H1 (cell line): Measurements from ENCODE around the gene SPEM3. TPM values are rescaled to one million over a fixed set of nuclear protein-coding genes. Genes with fewer than 3 reads are reported as not detected.

Source experiments
- BCL11A ChIP-seq, 2 experiments: IDR thresholded peaks; one replicate each; pipeline ENCODE4 v1.6.1; 2011; ENCODE audit warnings: low read depth in 2 of 2, low read length in 2 of 2, mild to moderate bottlenecking in 2 of 2
- CBX5 ChIP-seq: fragments of 300-800, 300-1000 bp; sonication (generic); IDR thresholded peaks from 2 replicates; pipeline ENCODE4 v1.7.1; 2016; ENCODE audit warnings: antibody characterized with exemption, low read length, low read depth
- CBX8 ChIP-seq: fragments of 300-800, 300-1000 bp; sonication (generic); IDR thresholded peaks from 2 replicates; pipeline ENCODE4 v1.7.1; 2016; ENCODE audit warnings: low read depth, low read length, borderline replicate concordance
- CEBPB ChIP-seq: IDR thresholded peaks from 2 replicates; pipeline ENCODE4 v1.6.1; 2012; ENCODE audit warnings: low read depth, low read length
- CHD1 ChIP-seq: IDR thresholded peaks from 2 replicates; pipeline ENCODE4 v1.6.1; 2012; ENCODE audit warnings: low read depth, low read length, improper control_type of control experiment
- CHD2 ChIP-seq: IDR thresholded peaks from 2 replicates; pipeline ENCODE4 v1.6.1; 2012; ENCODE audit warnings: low read length, improper control_type of control experiment
- CTBP2 ChIP-seq: IDR thresholded peaks from 2 replicates; pipeline ENCODE4 v1.7.0; 2011; ENCODE audit warnings: borderline replicate concordance, mild to moderate bottlenecking, moderate library complexity, mixed read lengths, low read length; ENCODE audit not compliant: insufficient read depth, insufficient read length
- EGR1 ChIP-seq: IDR thresholded peaks from 2 replicates; pipeline ENCODE4 v1.6.1; 2011; ENCODE audit warnings: low read depth, low read length, borderline replicate concordance
- FOSL1 ChIP-seq: IDR thresholded peaks from 2 replicates; pipeline ENCODE4 v1.6.1; 2011; ENCODE audit warnings: mild to moderate bottlenecking, low read depth, low read length, moderate library complexity; ENCODE audit not compliant: insufficient read depth
- GABPA ChIP-seq: IDR thresholded peaks from 2 replicates; pipeline ENCODE4 v1.6.1; 2011; ENCODE audit warnings: mild to moderate bottlenecking, low read length, moderate library complexity, borderline replicate concordance; ENCODE audit not compliant: insufficient read depth
- JUN ChIP-seq: IDR thresholded peaks from 2 replicates; pipeline ENCODE4 v1.6.1; 2011; ENCODE audit warnings: low read depth, mild to moderate bottlenecking, improper control_type of control experiment, low read length
- KDM1A ChIP-seq: fragments of 200-600, 300-600 bp; sonication (generic); IDR thresholded peaks from 2 replicates; pipeline ENCODE4 v1.7.1; 2016; ENCODE audit warnings: mild to moderate bottlenecking, low read length, borderline replicate concordance
- MAFK ChIP-seq: IDR thresholded peaks from 2 replicates; pipeline ENCODE4 v1.6.1; 2012; ENCODE audit warnings: low read depth, mild to moderate bottlenecking, improper control_type of control experiment, low read length
- PHF8 ChIP-seq: fragments of 200-600 bp; sonication (generic); conservative IDR thresholded peaks from 2 replicates; pipeline ENCODE4 v1.7.1; 2012; ENCODE audit warnings: low read depth, mild to moderate bottlenecking, inconsistent platforms, low read length, moderate library complexity
- POLR2AphosphoS5 ChIP-seq: IDR thresholded peaks from 2 replicates; pipeline ENCODE4 v1.6.1; 2011; ENCODE audit warnings: low read depth, low read length
- RBBP5 ChIP-seq: IDR thresholded peaks from 2 replicates; pipeline ENCODE4 v1.7.1; 2012; ENCODE audit warnings: low read depth, mild to moderate bottlenecking, inconsistent platforms, low read length, moderate library complexity, borderline replicate concordance
- RFX5 ChIP-seq: IDR thresholded peaks from 2 replicates; pipeline ENCODE4 v1.6.1; 2011; ENCODE audit warnings: low read depth, low read length, improper control_type of control experiment, borderline replicate concordance
- RXRA ChIP-seq: IDR thresholded peaks from 2 replicates; pipeline ENCODE4 v1.6.1; 2011; ENCODE audit warnings: low read depth, mild to moderate bottlenecking, low read length, moderate library complexity; ENCODE audit not compliant: insufficient read depth
- SAP30 ChIP-seq: fragments of 300-600 bp; sonication (generic); IDR thresholded peaks from 2 replicates; pipeline ENCODE4 v1.7.1; 2012; ENCODE audit warnings: low read length, moderate library complexity, mild to moderate bottlenecking, inconsistent platforms; ENCODE audit not compliant: insufficient read depth, insufficient replicate concordance
- SIN3A ChIP-seq, 2 experiments: IDR thresholded peaks in 1 of 2; conservative IDR thresholded peaks in 1 of 2; 2 replicates each; pipeline ENCODE4 v1.6.1; 2011 to 2012; ENCODE audit warnings: low read length in 2 of 2, improper control_type of control experiment in 1 of 2, low read depth in 1 of 2, mild to moderate bottlenecking in 1 of 2
- SIX5 ChIP-seq: IDR thresholded peaks from 2 replicates; pipeline ENCODE4 v1.6.1; 2011; ENCODE audit warnings: mild to moderate bottlenecking, low read depth, low read length
- SRF ChIP-seq: IDR thresholded peaks from 2 replicates; pipeline ENCODE4 v1.6.1; 2011; ENCODE audit warnings: mild to moderate bottlenecking, low read depth, low read length, moderate library complexity
- SUZ12 ChIP-seq: fragments of 200-600 bp; sonication (generic); IDR thresholded peaks from 2 replicates; pipeline ENCODE4 v1.6.1; 2012; ENCODE audit warnings: mild to moderate bottlenecking, inconsistent platforms, low read length, moderate library complexity, mixed read lengths
- TAF1 ChIP-seq: IDR thresholded peaks from 2 replicates; pipeline ENCODE4 v1.6.1; 2011; ENCODE audit warnings: mild to moderate bottlenecking, low read depth, low read length
- polyA plus RNA-seq, 7 experiments: library from polyadenylated mRNA; depleted of rRNA in 3 of 7; stranded (reverse) in 5 of 7; unstranded in 2 of 7; fragments of >200 nt in 5 of 7; fragments of 200-250 nt in 2 of 7; gene quantifications; 1 replicate in 5 of 7; 2 replicates in 1 of 7; 4 replicates in 1 of 7; pipeline versions ENCODE4 v1.2.1 to v1.2.3, GENCODE V29; 2011 to 2013; ENCODE audit warnings: missing spikeins in 2 of 7, mixed read lengths in 2 of 7
- total RNA-seq: library from RNA; stranded (reverse); fragmentation: NEBNext Ultra II Directional; extraction: Animal tissue kit (Norgen Biotek cat#: 25700); gene quantifications from 2 replicates; pipeline ENCODE4 v1.2.1, GENCODE V29; 2021

The SPEM3 gene
- total and polyA plus RNA-seq, 2 of the 8 experiments (the other 6 are each of a cell fraction or from before 2014, with no cell fraction given), result 0.02 TPM; not detected in 1

- no peak for TF ChIP-seq RBBP5
- TF ChIP-seq EGR1, result no peak
- TF ChIP-seq JUN, result no peak
- no peak for TF ChIP-seq KDM1A
- TF ChIP-seq CHD2, result no peak
- no peak for TF ChIP-seq SRF
- no peak for TF ChIP-seq SIX5
- no peak for TF ChIP-seq CTBP2
- TF ChIP-seq SIN3A (conservative IDR thresholded peaks at IDR 0.05 in 1 of 2, IDR thresholded peaks at IDR 0.05 in 1 of 2; ENCODE audit: low read depth in 1 of 2, low read length in 2 of 2), result peak in 1 of 2 experiments; percentile 44; a peak in 1 of 4 replicates
- TF ChIP-seq BCL11A (IDR thresholded peaks at IDR 0.05; ENCODE audit: low read depth in 2 of 2, low read length in 2 of 2), result no peak
- TF ChIP-seq CEBPB, result no peak
- TF ChIP-seq POLR2AphosphoS5, result no peak
- no peak for TF ChIP-seq RXRA
- peak; percentile 56; the same call in 1 of the 2 replicates for TF ChIP-seq TAF1
- TF ChIP-seq CBX8, result no peak
- TF ChIP-seq RFX5, result no peak
- no peak for TF ChIP-seq FOSL1
- no peak for TF ChIP-seq CHD1
- TF ChIP-seq SUZ12, result no peak
- TF ChIP-seq CBX5, result no peak
- TF ChIP-seq SAP30, result no peak
- TF ChIP-seq MAFK, result no peak
- no peak for TF ChIP-seq GABPA
- 0 out of 2 replicates have a peak, but pooled peaks have one; percentile 42 for TF ChIP-seq PHF8
These were observed 47.6 kb upstream of the SPEM3 start, which contains the start of gene TNK1 (continued) for GRCh38 chr17:7380855-7381683.
